Lower lobe of right lung (tissue), 2 donors: ENCODE measurements around the gene SRSF1. TPM values are rescaled to one million over a fixed set of nuclear protein-coding genes. Genes with fewer than 3 reads are reported as not detected.

Experiments
- ATAC-seq, 2 donors: fragments of 200-7000 bp; cut with Tn5 transposase; one replicate each; pipeline ENCODE4 v1.9.1; 2020 to 2022; ENCODE audit warnings: mild to moderate bottlenecking in 2 of 2, moderate library complexity in 2 of 2
- DNase-seq: peaks from one replicate; pipeline ENCODE4 v3.0.0-alpha.2; 2020
- H3K27ac ChIP-seq: fragments of 200-600 bp; one replicate; pipeline ENCODE4 v1.8.0; 2022
- H3K27me3 ChIP-seq: fragments of 200-600 bp; one replicate; pipeline ENCODE4 v1.8.0; 2022; ENCODE audit warnings: low read depth
- H3K36me3 ChIP-seq: fragments of 200-600 bp; one replicate; pipeline ENCODE4 v1.8.0; 2022; ENCODE audit warnings: mild to moderate bottlenecking
- H3K4me1 ChIP-seq: fragments of 200-600 bp; one replicate; pipeline ENCODE4 v1.8.0; 2022
- H3K4me3 ChIP-seq: fragments of 200-600 bp; one replicate; pipeline ENCODE4 v1.8.0; 2022; ENCODE audit warnings: mild to moderate bottlenecking
- H3K9me3 ChIP-seq: fragments of 200-600 bp; one replicate; pipeline ENCODE4 v1.8.0; 2022
- intact Hi-C: fragments of 100-400 bp; cut with DNase I; formaldehyde crosslinking; loops from one replicate; pipeline ENCODE4 v1.11.0; 2022
- total RNA-seq: library from RNA; stranded (reverse); fragmentation: NEBNext Ultra II Directional; extraction: Animal tissue kit (Norgen Biotek cat#: 25700); gene quantifications from one replicate; pipeline ENCODE4 v1.2.1, GENCODE V29; 2021
- TF ChIP-seq, protein P1 (sequence below): fragments of 200-600 bp; IDR thresholded peaks from one replicate; pipeline ENCODE4 v1.8.0; 2022; ENCODE audit warnings: antibody characterized with exemption, mild to moderate bottlenecking
- donor health status: DM: no; HTN: yes; CAD: no; lungs with severe emphysema.

The SRSF1 gene
- total RNA-seq, 1 donor from 2014 or later: 159 TPM

DNA sequence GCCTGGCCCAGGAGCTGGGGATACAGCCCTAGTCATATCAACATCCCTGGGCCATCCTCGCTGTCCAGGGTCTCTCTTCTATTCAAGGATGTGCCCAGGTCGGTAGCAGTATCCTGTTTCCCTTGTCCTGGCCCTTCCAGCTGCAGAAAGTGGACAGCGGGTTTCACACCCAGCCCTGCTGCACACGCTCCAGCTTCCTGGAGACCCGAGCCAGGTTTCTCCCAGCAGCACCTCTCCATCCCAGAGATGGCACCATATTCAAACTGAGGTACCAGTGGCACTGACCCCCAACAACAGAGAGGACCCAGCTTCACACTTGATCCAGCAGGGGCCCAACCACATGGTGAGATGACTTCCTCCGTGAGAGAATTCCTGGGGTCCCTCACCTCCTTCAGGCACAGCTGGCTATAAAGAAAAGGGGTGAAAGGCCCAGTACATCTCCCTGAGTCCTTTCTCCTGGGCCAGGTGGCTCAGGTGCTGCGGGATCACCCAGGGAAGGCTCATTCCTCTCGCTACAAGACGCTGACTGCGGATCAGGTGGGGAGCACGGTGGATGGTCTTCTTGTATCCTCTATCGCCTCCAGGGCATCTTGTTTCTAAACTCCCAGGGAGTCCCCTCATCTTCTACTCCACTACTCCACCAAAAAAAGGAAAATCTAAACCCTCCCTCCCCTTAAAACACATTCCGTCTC lies 53.2 kb downstream of the SRSF1 start:
- Histone ChIP-seq H3K27ac (peak overlapping the region; percentile 93), H3K4me1 (peaks cover 66% of the 10 kb centered on the region), H3K36me3 (no peaks in the 10 kb centered on the region), H3K4me3 (peak overlapping the region; percentile 77), H3K9me3 (no peaks in the 10 kb centered on the region), H3K27me3 (no peaks in the 10 kb centered on the region)
- DNase-seq: no peak
- intact Hi-C loops: no loop called here
- TF ChIP-seq, protein P1, sequence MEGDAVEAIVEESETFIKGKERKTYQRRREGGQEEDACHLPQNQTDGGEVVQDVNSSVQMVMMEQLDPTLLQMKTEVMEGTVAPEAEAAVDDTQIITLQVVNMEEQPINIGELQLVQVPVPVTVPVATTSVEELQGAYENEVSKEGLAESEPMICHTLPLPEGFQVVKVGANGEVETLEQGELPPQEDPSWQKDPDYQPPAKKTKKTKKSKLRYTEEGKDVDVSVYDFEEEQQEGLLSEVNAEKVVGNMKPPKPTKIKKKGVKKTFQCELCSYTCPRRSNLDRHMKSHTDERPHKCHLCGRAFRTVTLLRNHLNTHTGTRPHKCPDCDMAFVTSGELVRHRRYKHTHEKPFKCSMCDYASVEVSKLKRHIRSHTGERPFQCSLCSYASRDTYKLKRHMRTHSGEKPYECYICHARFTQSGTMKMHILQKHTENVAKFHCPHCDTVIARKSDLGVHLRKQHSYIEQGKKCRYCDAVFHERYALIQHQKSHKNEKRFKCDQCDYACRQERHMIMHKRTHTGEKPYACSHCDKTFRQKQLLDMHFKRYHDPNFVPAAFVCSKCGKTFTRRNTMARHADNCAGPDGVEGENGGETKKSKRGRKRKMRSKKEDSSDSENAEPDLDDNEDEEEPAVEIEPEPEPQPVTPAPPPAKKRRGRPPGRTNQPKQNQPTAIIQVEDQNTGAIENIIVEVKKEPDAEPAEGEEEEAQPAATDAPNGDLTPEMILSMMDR: no peak
- ATAC-seq: no peak

Other genes with a start within 250 kb of the SRSF1 start
- 35.4 TPM for gene MRPS23, start 157.2 kb downstream of the SRSF1 start, total RNA-seq
- 42.8 TPM for gene CUEDC1, start 51.8 kb downstream of the SRSF1 start, total RNA-seq
- 73.5 TPM for gene VEZF1, start 19.0 kb downstream of the SRSF1 start, total RNA-seq
- gene DYNLL2, start 76.2 kb upstream of the SRSF1 start, total RNA-seq: 33.8 TPM
- not detected for gene OR4D1, start 141.1 kb upstream of the SRSF1 start, total RNA-seq
- not detected for gene OR4D2, start 159.7 kb upstream of the SRSF1 start, total RNA-seq
- not detected for gene EPX, start 185.5 kb upstream of the SRSF1 start, total RNA-seq
- 20.1 TPM for gene MKS1, start 212.0 kb upstream of the SRSF1 start, total RNA-seq
- not detected for gene LPO, start 231.3 kb upstream of the SRSF1 start, total RNA-seq